GM19395 (cell line): ENCODE measurements around the gene ARHGAP26.

Experiments used
- ATAC-seq: cut with Tn5 transposase; IDR thresholded peaks from one replicate; pipeline ENCODE4 v1.9.1; 2021; ENCODE audit warnings: mild to moderate bottlenecking, moderate library complexity; ENCODE audit not compliant: unreplicated experiment

Gene ARHGAP26

GRCh38 chr5:143101725-143102386 lies 331.7 kb downstream of the ARHGAP26 start:
- ATAC-seq, result no peak

GRCh38 chr5:143102411-143102810 lies 332.2 kb downstream of the ARHGAP26 start:
- no peak for ATAC-seq

- no peak for ATAC-seq
These were observed 335.2 kb downstream of the ARHGAP26 start for GRCh38 chr5:143105216-143105905.

GRCh38 chr5:143106174-143106573 lies 336.0 kb downstream of the ARHGAP26 start:
- no peak for ATAC-seq

GRCh38 chr5:143108498-143109128 lies 338.4 kb downstream of the ARHGAP26 start:
- no peak for ATAC-seq

- ATAC-seq, result no peak
These were observed 340.4 kb downstream of the ARHGAP26 start for GRCh38 chr5:143110591-143110990.

GRCh38 chr5:143111799-143112198 lies 341.6 kb downstream of the ARHGAP26 start:
- no peak for ATAC-seq

GRCh38 chr5:143113461-143113860 lies 343.3 kb downstream of the ARHGAP26 start:
- ATAC-seq, result no peak

GRCh38 chr5:143114481-143114880 lies 344.3 kb downstream of the ARHGAP26 start:
- ATAC-seq, result no peak

- ATAC-seq, result no peak
These were observed 345.2 kb downstream of the ARHGAP26 start for GRCh38 chr5:143115381-143115780.

- ATAC-seq, result no peak
These were observed 346.6 kb downstream of the ARHGAP26 start for GRCh38 chr5:143116814-143117213.

GRCh38 chr5:143117821-143118220 lies 347.6 kb downstream of the ARHGAP26 start:
- no peak for ATAC-seq

- no peak for ATAC-seq
These were observed 348.0 kb downstream of the ARHGAP26 start for GRCh38 chr5:143118222-143118621.

GRCh38 chr5:143118818-143119217 lies 348.6 kb downstream of the ARHGAP26 start:
- ATAC-seq, result peak; percentile 16

- ATAC-seq, result peak; percentile 61
These were observed 349.2 kb downstream of the ARHGAP26 start for GRCh38 chr5:143119291-143119769.

- ATAC-seq, result no peak
These were observed 349.7 kb downstream of the ARHGAP26 start for GRCh38 chr5:143119881-143120341.

GRCh38 chr5:143120460-143121134 lies 350.4 kb downstream of the ARHGAP26 start:
- ATAC-seq, result no peak

- no peak for ATAC-seq
These were observed 350.9 kb downstream of the ARHGAP26 start for GRCh38 chr5:143121135-143121475.

- ATAC-seq, result no peak
These were observed 354.4 kb downstream of the ARHGAP26 start for GRCh38 chr5:143124593-143124992.

GRCh38 chr5:143126174-143127019 lies 356.2 kb downstream of the ARHGAP26 start:
- ATAC-seq, result no peak
